Endometrium (tissue), 2 donors: ENCODE measurements around the gene SIPA1L3.

Experiments
- FAIRE-seq: peaks from 2 replicates; lab custom pipeline; 2012; peaks lifted over from hg19 to GRCh38; lab: Jason Lieb, UNC
- donor health status: control.
- donor health status: control.

The SIPA1L3 gene

DNA sequence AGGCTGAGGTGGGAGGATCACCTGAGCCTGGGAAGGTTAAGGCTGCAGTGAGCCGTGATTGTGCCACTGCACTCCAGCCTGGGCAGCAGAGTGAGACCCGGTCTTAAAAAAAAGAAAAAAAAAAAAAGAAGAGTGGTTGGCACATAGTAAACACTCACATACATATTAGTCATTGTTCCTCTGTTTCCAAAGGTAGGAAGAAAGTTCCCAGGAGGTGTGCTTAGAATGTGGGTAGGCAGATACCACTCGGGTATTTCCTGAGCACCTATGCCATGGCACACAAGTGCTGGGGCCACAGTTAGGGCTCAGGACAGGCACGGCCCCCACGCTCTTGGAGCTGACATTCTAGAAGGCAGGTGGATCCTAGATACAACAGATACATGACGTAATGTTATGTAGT lies 41.4 kb downstream of the SIPA1L3 start:
- no peak for FAIRE-seq

DNA sequence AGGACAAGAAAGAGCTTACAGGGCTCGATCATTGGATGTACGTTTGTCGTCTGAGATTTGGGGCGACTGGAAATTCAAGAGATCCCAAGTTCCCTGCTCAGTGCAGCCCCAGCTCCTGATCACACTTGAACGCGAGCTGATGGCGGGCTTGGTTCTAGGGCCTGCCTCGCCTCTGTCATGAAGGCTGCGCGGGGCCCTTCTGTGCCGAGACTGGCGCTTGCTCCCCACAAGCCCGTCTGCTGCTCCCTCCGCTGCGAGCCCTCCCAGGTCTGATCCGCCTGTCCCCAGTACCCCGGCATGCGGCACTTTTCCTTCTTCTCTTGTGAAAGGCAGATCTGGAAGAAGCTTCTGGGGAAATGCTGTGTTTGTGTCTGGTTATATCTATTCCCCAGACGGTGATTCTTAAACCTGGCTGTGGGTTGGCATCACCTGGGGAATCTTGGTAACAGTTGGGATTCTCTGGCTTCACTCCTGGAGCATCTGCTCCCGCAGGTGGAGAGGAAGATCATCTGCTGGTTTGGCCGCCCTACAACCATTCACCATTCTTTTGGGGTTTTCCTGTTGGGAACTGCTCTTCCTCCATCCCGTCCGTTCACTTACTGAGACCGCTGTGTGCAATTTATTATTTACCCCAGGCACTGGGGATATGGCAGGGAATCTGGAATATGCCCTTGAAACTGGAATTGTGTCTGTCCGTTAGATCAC lies 43.6 kb downstream of the SIPA1L3 start:
- no peak for FAIRE-seq

DNA sequence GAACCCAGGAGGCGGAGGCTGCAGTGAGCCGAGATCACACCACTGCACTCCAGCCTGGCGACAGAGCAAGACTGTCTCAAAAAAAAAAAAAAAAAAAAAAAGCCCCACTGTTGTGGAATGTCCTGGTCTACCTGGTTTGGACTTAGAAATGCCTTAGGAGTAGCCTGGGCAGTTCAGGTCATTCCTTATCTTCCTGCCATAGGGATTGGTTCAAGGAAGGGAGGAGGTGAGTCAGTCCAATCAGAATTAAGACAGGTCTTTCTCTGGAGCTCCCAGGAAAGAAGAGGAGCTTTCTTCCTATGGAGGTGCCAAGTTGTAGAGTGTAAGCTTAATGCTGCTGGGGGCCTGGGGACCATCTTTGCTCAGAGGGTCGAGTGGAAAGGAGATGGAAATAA lies 44.8 kb downstream of the SIPA1L3 start:
- FAIRE-seq, result no peak

DNA sequence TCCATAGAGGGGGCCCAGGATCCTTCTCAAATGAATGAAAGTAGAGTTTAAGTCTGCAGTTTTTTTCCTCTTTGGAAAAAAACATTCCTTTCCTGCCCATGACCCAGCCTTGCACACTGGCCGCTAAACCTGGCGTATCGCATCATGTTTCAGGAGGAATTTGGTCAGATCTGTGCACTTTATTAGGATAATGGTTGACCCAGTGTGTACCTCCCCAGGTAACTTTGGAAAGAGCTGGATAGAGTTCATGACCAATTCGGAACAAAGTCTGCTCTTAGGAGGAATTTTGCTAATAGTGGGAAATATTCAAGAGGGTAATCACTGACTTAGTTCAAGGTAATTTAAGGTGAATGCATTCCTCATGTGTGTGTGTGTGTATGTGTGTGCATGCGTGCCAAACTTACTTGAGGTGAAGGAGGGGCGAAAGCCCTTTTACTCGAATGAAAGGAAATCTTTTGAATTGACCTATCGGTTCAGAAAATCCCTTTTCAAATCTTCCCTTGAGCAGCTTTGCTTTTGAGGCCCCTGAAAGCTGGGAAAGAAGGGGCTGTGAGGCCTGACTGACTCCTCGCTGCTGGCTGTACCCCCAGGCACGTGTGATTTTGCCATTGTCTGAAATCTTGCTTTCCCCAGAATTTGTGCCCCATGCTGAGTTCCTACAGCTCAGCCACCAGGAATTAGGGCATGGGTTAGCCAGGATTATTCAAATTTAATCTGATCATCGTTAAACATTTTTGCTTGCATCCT lies 46.3 kb downstream of the SIPA1L3 start:
- FAIRE-seq, result no peak

DNA sequence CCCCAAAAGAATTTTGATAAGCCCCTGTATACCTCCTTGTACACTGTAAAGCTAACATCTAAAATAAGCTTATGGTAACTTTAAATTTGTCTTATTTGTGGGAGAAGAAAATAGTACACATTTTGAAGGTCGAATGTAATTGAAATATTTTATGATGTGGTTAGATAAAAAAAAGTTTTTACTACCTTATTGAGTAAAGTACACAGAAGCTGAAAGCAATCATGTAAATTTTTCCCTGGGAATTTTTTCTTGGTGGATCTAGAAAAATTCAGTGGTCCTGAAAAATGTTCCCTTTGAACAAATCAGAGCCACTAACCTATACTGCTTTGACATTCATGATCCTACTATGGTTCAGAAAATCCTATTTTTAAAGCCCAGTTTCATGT lies 46.9 kb downstream of the SIPA1L3 start:
- no peak for FAIRE-seq

DNA sequence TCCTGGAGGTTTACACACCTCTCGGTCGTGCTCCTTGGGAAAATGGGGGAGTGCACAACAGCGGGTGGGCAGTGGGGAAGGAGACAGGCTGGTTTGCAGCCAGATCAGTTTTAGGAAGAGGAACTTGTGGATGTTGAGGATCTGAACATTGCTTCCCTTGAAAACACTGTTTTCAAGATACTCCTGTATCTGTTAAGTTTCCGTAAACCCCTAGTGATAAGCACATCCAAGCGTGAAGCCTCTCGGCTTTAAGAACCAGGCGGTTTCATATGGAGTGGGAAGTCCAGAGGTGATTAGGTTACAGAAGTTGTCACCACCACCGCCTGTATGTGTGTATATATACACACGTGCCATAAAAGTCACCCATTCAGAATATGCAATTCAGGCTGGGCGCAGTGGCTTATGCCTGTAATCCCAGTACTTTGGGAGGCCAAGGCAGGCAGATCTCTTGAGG lies 47.4 kb downstream of the SIPA1L3 start:
- FAIRE-seq, result no peak

DNA sequence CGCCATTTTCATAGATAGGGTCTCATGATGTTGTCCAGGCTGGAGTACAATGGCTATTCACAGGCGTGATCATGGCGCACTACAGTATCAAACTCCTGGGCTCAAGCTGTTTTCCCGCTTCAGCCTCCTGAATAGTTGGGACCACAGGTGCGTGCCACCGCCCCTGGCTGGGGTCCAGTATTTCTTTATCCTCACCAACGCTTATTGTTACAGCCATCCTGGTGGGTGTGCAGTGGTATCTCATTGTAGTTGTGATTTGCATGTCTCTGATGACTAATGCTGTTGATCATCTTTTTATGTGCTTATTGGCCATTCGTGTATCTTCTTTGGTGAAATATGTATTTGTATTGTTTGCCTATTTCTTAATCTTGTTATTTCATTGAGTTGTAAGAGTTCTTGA lies 49.0 kb downstream of the SIPA1L3 start:
- FAIRE-seq, result no peak

DNA sequence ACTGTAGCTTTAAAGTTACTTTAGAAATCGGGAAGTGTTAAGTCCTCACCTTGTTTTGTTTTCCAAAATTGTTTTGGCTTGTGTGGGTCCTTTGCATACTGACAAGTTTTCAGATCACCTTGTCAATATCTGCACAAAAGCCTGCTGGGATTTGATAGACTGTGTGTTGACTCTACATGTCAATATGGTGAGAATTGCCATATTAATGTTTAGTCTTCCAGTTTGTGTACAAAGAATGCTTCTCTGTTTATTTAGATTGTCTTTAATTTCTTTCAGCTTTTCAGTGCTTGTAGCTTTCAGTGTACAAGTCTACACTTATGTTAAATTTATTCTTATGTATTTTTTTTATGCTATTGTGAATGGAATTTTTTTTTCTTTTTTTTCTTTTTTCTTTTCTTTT lies 50.2 kb downstream of the SIPA1L3 start:
- FAIRE-seq, result no peak

DNA sequence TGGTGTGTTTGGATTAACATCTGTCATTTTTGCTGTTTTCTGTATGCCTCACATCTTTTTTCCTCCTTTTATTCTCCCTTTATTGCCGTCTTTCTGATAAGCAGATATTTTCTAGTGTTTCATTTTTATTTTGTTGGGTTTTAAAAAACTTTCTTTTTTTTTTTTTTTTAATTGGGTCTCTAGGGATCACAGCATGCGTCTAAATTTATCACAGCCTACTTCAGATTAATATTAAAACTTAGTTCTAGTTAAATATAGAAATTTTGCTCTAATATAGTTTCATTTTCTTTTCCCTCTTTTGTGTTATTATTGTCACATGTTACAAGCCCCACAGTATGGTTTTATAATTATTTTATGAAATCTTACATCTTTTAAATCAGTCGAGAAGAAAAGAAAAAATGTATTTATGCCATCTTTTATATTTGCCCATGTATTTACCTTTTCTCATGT lies 52.7 kb downstream of the SIPA1L3 start:
- no peak for FAIRE-seq

DNA sequence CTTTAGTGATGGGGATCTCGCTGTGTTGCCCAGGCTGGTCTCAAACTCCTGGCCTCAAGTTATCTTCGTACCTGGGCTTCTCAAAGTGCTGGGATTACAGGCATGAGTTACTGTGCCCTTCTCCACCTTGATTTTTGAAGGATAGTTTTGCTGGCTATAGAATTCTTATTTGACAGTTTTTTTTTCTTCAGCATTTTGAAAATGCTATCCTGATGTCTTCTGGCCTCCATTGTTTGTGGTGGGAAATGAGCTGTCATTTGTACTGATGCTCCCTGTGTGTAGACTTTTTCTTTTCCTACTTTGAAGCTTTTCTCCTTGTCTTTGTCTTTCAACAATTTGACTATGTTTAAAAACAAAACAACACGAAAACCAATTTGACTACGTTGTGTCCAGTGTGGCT lies 54.2 kb downstream of the SIPA1L3 start:
- no peak for FAIRE-seq

DNA sequence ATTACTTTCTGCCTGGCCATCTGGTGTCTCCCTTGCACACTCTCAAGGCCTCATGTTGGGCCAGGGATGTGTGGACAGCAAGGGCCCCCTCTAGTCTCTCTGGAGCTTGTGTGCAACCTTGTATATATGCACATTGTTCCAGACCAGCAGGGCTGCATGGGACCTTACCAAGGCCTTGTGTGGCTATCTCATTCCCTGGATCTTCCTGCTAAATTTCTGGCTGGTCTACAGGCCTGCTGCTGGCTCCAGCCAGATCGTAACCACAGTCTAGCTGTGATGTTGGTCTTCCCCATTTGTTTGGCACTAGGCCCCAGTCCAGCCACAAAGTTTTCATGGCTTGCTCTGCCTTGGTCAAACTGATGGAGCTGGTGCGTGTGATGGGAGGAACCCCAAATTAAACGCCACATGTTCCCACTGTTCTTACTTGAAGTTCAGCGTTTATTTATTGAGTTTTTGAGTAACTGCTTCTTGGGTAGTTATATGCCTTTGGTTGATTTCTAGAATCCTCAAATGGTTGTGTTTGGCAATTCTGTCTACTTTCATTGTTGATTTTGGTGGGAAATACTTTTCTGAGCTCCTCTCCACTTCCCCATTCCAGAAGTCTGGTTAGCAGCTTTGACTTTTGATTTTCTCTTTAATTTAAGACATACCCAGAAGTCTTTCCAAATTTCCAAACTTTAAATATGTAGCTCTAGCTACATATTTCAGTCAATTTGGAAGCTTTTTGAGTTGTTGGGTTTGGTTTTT lies 56.4 kb downstream of the SIPA1L3 start:
- FAIRE-seq, result no peak

DNA sequence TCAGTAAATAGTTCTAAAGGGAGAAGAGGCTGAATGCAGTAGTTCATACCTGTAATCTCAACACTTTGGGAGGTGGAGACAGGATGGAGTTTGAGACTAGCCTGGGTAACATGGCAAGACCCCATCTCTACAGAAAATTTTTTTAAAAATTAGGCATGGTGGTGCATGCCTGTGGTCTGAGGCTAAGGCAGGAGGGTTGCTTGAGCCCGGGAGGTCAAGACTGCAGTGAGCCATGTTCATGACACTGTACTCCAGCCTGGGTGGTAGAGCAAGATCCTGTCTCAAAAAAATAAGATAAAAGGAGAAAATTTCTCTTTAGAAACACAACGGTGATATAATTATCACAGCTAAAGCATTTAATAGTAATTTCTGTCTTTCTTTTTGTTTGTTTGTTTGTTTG lies 57.1 kb downstream of the SIPA1L3 start:
- FAIRE-seq, result no peak

DNA sequence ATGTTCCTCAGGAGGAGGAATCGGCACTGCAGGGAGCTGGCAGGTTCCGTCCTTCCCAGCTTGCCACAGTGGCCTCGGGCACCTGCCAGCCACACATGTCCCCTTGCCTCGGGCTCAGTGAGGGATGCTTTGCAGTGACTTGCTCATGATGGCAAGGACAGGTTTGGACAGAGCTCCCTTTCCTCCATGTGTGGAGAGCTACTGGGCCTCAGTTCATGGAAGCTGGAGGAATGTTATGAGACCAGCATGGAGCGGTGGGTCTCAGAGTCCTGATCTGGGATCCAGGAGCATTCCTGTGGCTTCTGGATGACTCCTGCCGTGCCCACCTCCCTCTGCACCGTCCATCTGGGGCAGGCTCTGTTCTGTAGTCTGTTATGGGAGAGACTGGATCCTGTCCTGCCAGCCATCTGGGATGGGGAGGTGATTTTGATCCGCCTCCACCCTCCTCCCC lies 59.2 kb downstream of the SIPA1L3 start:
- FAIRE-seq, result no peak

DNA sequence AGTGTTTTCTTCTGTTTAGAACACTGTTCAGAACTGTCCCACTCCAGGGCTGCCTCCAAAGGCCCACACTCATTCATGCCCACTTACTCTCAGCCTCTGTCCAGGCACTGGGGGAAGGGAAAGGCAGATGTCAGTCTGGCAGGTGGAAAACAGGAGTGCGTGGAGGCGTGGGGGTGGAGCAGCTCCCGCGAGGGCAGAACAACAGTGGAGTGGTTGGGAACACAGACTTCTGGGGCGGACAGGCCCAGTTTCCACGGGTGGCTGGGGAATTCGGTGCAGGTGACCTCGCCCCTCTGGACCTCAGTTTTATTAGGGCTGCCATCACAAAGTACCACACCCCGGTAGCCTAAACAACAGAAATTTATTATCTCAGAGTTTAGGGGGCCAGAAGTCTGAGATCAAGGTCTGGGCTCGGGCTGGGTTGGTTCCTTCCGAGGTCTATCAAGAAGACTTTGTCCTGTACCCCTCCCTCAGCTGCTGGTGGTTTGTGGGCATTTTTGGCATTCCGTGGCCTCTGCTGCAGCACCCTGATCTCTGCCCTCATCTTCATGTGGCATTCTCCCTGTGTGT lies 59.7 kb downstream of the SIPA1L3 start:
- FAIRE-seq, result no peak

DNA sequence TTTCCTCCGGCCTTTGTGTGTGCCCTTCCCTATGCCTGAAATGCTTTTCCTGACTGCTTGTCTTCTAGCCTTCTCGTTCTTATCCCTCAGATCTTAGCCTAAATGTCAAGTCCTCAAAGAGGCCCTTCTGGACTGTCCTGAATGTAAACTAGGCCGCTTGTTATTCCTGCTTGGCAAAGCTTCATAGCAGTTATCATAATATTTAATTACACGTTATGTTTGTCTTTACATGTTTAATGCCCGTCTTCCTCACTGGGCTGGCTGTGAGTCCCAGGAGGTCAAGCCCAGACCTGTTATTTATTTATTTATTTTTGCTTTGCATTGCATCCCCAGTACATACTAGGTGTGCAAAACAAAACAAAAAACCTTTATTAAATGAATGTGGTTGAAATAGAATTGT lies 62.7 kb downstream of the SIPA1L3 start:
- no peak for FAIRE-seq

DNA sequence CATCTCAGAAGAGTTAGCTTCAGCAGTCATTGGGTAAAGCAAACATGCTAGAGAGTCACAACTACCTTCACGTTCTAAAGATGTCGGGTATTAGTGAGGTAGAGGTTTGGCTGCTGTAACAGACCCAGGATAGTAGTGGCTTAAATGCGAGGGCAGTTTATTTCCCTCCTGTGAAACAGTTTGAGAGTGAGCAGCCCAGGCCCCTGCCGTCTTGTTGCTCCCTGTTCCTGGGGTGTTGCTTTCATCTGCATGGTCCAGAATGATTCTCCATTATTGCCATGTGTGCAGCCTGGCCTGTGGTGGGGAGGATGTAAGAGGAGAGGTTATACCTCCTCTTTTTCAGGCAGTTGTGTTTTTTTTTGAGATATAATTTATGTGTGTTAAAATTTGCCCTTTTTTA lies 63.7 kb downstream of the SIPA1L3 start:
- FAIRE-seq, result no peak

DNA sequence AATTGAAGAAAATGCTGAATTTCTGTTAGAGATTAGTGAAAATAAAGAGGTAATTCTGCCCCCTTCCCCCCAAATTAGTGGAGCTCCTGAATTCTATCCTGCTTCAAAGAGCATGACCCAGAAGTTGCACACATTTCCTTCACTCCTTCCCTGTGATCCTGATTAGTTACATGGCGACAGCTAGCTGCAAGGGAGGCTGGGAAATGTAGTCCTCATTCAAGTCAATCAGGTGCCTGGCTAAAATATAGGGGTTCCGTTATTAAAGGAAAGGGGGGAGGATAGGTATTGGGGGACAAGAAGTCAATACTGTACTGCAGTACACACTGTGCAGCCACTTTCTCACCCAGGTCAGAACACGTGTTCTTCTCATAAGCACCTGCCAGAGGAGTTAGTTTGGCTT lies 65.8 kb downstream of the SIPA1L3 start:
- FAIRE-seq, result no peak

DNA sequence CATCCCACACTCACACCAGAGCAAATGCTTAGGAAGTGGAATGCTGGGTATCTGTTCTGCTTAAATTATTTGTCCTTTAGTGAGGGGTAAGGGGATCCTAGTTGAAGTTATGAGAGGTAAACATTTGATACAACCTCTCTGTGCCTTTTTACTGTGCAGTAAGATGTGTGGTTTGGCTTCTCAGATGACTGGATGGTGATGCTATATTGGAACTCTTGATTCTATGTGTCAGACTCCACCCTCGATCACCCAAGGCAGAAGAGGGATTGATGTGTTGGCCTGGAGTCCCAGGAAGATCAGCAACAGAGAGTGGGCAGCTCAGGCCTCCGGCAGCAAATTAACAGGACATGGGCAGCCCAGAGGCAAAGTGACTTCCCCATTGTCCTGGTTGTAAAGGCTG lies 66.7 kb downstream of the SIPA1L3 start:
- FAIRE-seq, result no peak

DNA sequence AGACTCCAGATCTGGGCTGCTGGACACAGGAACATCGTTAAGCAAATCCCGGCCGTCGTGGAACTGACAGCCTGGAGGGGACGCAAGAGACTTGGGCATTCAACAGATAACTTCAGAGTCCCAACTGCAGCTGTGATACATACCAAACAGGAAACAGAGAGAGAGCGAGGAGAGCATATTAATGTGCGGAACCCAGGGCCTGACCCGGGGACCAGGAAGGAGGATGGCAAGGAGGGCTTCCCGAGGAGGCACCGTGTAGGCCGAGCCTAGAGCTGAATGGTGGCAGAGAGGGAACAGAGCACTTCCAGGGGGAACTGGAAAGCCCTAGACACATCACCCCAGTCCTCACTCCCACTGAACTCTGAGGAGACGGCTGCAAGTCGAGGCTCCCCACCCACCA lies 68.1 kb downstream of the SIPA1L3 start:
- FAIRE-seq, result no peak

DNA sequence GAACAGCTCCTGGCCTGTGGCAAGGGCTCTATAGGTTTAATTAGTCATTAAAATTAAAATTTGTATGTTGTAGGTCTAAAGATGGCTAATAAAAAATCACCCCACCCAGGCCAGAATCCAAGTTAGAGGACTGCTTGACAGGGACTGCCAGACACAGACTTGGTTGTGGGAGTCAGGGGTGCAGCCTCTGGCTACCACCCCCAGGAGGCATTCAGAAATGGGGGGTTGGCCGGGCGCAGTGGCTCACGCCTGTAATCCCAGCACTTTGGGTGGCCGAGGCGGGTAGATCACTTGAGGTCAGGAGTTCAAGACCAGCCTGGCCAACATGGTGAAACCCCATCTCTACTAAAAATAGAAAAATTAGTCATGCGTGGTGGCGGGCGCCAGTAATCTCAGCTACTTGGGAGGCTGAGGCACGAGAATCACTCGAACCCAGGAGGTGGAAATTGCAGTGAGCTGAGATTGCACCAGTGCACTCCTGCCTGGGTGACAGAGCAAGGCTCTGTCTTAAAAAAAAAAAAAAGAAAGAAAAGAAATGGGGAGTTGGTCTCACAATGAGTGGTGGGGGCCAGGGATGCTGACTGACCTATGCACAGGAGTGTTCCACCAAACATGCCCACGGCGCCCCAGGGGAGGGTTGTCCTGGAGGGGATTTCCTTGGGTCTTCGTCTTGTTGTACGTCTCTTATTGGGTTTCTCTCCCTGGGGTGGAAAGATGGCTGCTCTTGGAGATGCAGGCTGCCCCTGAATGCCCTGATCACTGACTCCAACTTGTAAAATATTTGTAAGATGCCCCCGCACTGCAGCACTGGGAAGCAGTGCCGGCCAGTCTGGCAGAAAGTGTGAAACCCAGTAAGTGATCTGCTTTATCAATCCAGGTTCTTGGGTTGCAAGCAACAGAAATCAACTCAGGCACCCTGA lies 68.8 kb downstream of the SIPA1L3 start:
- no peak for FAIRE-seq

DNA sequence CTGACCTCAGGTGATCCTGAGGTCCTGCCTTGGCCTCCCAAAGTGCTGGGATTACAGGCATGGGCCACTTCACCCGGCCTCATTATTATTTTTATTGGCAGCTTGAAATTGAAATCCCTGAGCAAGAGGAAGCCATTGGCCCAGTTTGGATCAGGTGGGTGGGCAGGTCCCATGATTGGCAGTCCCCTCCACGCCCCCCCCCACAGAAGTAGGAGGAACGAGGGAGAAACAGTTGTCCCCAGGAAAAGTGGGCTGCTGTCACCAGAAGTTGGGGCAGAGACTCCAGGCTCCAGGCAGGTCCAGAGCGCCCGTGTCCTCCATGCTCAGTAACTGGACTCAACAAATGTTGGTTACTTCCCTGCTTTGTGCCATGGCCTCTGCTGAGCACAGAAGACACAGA lies 70.4 kb downstream of the SIPA1L3 start:
- FAIRE-seq, result no peak

DNA sequence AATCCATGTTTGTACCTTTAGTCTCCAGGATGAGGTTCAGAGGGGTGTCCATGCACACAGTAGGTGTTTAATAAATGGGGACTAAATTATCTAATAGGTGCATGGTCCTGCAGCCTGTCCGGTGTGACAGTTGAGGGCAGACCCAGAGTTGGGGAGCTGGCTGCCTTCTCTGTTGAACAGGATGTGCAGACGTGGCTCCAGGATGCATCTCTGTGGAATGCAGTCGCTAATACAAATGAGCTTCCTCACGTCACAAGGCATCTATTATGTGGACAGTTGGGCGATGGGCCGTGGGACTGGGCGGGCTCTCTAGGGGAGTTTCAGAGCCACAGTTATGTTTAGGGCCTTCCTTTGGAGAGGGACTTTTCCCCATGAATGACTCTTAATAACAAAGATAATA lies 71.0 kb downstream of the SIPA1L3 start:
- FAIRE-seq, result no peak
